ENCODE measurements around the gene CA11. TPM values are rescaled to one million over a fixed set of nuclear protein-coding genes. Genes with fewer than 3 reads are reported as not detected.

CA11 gene
- total and polyA plus RNA-seq, 2 of the 8 experiments (the other 6 are each of a cell fraction or from before 2014, with no cell fraction given), result 51.7 to 71.4 TPM

DNA sequence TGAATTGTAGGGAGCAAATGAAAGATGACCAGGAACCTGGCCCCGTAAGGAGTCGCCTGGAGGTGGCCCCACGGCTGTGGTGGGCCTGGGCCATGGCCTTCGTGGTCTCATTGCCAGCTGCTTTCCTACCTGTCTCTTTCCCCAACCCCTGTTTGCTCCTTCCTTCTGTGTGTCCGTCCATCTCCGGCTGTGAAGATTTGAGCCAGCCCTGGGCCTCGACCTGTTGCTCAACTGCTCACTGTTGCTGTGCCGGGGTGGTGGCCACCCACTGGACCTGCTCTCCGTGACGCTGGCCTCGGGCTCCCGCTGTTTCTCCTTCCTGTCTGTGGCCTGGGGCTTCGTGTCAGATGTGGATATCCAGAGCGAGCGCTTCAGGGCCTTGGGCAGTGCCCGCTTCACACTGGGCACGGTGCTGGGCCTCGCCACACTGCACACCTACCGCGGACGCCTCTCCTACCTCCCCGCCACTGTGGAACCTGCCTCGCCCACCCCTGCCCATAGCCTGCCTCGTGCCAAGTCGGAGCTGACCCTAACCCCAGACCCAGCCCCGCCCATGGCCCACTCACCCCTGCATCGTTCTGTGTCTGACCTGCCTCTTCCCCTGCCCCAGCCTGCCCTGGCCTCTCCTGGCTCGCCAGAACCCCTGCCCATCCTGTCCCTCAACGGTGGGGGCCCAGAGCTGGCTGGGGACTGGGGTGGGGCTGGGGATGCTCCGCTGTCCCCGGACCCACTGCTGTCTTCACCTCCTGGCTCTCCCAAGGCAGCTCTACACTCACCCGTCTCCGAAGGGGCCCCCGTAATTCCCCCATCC, 17.3 kb downstream of the CA11 start:
- DNase-seq (ENCODE audit: low read depth in 1 of 2, low spot score in 2 of 2) (no peak), FAIRE-seq (no peak)
- ChIA-PET CTCF (ENCODE audit: partially characterized antibody) (interaction anchor here (0.6 to 2.1 kb wide), 5 partner anchors 12 to 150 kb away, joined by 3 to 6 read pairs (median 3); no protein-coding TSS in a partner anchor), POLR2A (ENCODE audit: partially characterized antibody) (interaction anchor here (1.0 to 30.9 kb wide), 8 partner anchors 8 to 711 kb away, joined by 3 to 788 read pairs (median 6); partner anchors contain the start of genes CA11, DBP, FAM83E and FUT2)
- Histone ChIP-seq H4K5ac (ENCODE audit: insufficient read length, low read depth, low read length) (no peak overlapping the region), H4K20me1 (replicated peaks in 1 of 2; ENCODE audit: control insufficient read depth in 1 of 2, insufficient read depth in 2 of 2, low read length in 2 of 2) (peaks cover 2 to 11% of the 10 kb centered on the region in 2 experiments), H2AK5ac (ENCODE audit: low read depth, low read length) (no peak overlapping the region), H3K56ac (replicated peaks; ENCODE audit: insufficient read length, low read depth, low read length) (no peak overlapping the region), H2BK5ac (ENCODE audit: low read depth, low read length) (no peak overlapping the region; the same call in 1 of the 2 replicates), H2BK120ac (replicated peaks; ENCODE audit: low read depth, low read length) (no peak overlapping the region), H2BK12ac (ENCODE audit: low read depth, low read length) (no peak overlapping the region), H3K9me3 (ENCODE audit: insufficient read depth in 2 of 2, low read depth in 1 of 2, low read length in 1 of 2) (no peaks in the 10 kb centered on the region), H3K9ac (replicated peaks in 1 of 4; ENCODE audit: extremely low read depth in 1 of 4, low read depth in 3 of 4, low read length in 3 of 4) (no peak overlapping the region), H3K27me3 (replicated peaks in 1 of 4; ENCODE audit: control insufficient read depth in 3 of 4, extremely low read depth in 1 of 4, insufficient read depth in 3 of 4, low read length in 3 of 4) (no peaks in the 10 kb centered on the region), H3K27ac (ENCODE audit: low read depth, low read length) (no peak overlapping the region), H2BK20ac (ENCODE audit: low read length) (no peak overlapping the region), H3K79me2 (ENCODE audit: control insufficient read depth in 1 of 2, insufficient read depth in 2 of 2, low read length in 2 of 2) (peaks cover 0 to 13% of the 10 kb centered on the region in 2 experiments; a peak in 3 of 4 replicates), H4K91ac (replicated peaks; ENCODE audit: insufficient read length, low read length) (no peak overlapping the region), H3K36me3 (ENCODE audit: control insufficient read depth in 2 of 4, insufficient read depth in 4 of 4, low read length in 3 of 4) (peaks cover 0 to 11% (median 1%) of the 10 kb centered on the region in 4 experiments; a peak in 1 of 8 replicates), H3K4ac (replicated peaks; ENCODE audit: insufficient read length, low read depth, low read length) (no peak overlapping the region), H3K4me2 (ENCODE audit: insufficient read depth in 1 of 2, low read depth in 2 of 2, low read length in 2 of 2) (peak overlapping the region in 1 of 2 experiments; percentile 83; a peak in 1 of 4 replicates), H3K4me1 (replicated peaks in 1 of 4; ENCODE audit: control insufficient read depth in 3 of 4, insufficient read depth in 4 of 4, low read length in 3 of 4) (peaks cover 0 to 24% (median 17%) of the 10 kb centered on the region in 4 experiments; a peak in 6 of 7 replicates), H2BK15ac (ENCODE audit: low read length) (no peak overlapping the region), H2AFZ (ENCODE audit: low read length) (no peak overlapping the region), H3K18ac (ENCODE audit: extremely low read depth, low read length) (no peak overlapping the region), H3K79me1 (ENCODE audit: low read depth, low read length) (no peaks in the 10 kb centered on the region), H4K8ac (ENCODE audit: extremely low read depth, insufficient read depth, low read length) (peak overlapping the region; percentile 29), H3K4me3 (ENCODE audit: extremely low read depth in 1 of 4, insufficient read depth in 2 of 4, low read depth in 3 of 4, low read length in 4 of 4) (no peak overlapping the region), H3K23ac (ENCODE audit: insufficient read length) (no peak overlapping the region), H3K23me2 (ENCODE audit: low read depth, low read length) (peaks cover 19% of the 10 kb centered on the region), H3K14ac (ENCODE audit: insufficient read length) (no peak overlapping the region)
- WGBS, 2 experiments (ENCODE audit: extremely low coverage in 1 of 2, insufficient coverage in 1 of 2, insufficient read length in 1 of 2, insufficient replicate concordance in 2 of 2, low coverage in 1 of 2, low lambda C conversion rate in 2 of 2, missing lambda C conversion rate in 1 of 2), result 91% methylated on average over 28 of the region's 34 CpGs; no CpG with 5 or more reads in 1 of the 2 experiments
- no peak for TF ChIP-seq SP2 (IDR thresholded peaks at IDR 0.05; ENCODE audit: low read length)
- peak in 1 of 2 experiments; percentile 27; a peak in 1 of 3 replicates for TF ChIP-seq POLR2A (IDR thresholded peaks at IDR 0.05; ENCODE audit: control extremely low read depth in 1 of 2, low read depth in 2 of 2, low read length in 2 of 2)
- TF ChIP-seq BACH1 (IDR thresholded peaks at IDR 0.05; ENCODE audit: low read length), result no peak

Data from H1 (cell line).